Hematopoietic multipotent progenitor cell (in vitro differentiated cells): Measurements from ENCODE around the gene TCOF1. TPM values are rescaled to one million over a fixed set of nuclear protein-coding genes. Genes with fewer than 3 reads are reported as not detected.

Source experiments
- DNase-seq, 3 donors: peaks; one replicate each; pipeline ENCODE4 v3.0.0-alpha.2; 2011 to 2015; ENCODE audit warnings: low read depth in 2 of 3, low spot score in 2 of 3
- total RNA-seq: library from RNA; depleted of rRNA; stranded (reverse); fragments of >200 nt; gene quantifications from one replicate; pipeline ENCODE4 v1.2.3, GENCODE V29; 2012

TCOF1 gene
- total RNA-seq, 1 donor: 25.6 TPM

GRCh38 chr5:150322202-150322601, 35.3 kb upstream of the TCOF1 start:
- DNase-seq: no peak

DNA sequence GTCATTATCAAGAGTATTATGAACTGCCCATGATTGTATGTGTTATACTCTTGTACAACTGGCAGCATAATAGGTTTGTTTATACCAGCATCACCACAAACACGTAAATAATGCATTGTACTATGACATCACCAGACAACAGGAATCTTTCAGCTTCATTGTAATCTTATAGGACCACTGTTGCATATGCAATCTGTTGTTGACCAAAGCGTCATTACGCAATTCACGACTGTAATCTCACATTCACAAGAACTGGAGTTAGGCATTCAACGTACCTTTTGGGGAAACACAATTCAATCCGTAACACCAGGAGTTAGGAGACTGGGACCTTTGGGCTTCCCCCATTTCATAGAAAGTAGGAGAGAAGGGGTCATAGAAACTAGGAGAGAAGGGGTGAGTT, 34.4 kb upstream of the TCOF1 start:
- no peak for DNase-seq

DNA sequence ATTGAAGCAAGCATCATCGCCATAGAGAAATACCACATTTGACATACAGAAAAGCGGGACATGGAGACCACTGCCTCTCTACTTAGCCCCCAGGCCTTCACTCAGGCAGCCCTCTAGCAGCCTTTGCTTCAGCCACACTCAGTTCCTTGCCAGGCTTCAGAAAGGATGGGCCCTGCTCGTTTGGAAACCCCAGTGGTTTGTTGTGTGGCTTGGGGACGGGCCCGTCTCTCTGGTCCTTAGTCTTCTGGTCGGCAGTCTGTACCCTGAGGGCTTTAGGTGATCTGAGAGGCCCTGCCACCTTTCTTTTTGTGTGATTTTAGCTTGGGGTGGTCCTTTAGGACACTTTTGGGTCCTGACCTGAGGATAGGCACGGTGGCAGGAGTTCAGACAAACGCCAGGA, 33.7 kb upstream of the TCOF1 start:
- no peak for DNase-seq

DNA sequence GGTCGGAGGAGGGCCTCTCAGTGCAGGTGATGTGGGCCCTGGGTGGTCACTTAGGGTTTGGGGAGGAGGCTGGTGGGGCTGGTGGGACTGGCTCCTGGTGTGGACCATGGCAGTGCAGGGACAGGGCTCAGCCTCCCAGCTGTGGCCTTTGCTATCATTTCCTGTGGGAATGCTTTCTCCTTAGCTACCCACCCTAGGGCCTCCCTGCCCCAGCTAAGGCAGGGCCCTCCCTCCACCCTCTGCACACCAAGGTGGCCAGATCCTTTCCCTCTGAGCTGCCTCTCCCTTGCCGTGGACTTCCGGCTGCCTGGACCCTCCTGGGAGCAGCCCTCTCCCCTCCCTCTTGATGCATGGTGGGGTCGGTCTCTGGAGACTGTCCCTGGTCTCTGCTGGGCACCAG, 32.1 kb upstream of the TCOF1 start:
- no peak for DNase-seq

DNA sequence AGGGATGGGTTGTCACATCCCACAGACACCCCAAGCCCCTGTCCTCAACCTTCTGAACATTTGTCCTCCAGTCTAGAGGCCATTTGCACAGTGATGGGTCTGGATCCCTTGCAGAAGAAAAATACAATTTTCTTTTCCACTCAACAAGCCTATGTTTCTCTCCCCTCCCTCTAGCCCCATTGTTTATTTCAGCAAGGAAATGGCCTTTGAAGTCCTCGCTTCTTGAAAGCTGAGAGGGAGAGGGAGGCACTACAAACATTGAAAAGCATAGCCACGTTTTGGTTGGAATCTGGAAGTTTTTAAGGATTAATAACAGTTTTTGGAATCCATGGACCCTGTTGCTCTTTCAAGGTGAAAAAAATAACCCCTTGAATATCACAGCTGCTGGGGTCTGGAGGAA, 30.8 kb upstream of the TCOF1 start:
- DNase-seq: no peak

GRCh38 chr5:150327139-150327538, 30.4 kb upstream of the TCOF1 start:
- DNase-seq: no peak

DNA sequence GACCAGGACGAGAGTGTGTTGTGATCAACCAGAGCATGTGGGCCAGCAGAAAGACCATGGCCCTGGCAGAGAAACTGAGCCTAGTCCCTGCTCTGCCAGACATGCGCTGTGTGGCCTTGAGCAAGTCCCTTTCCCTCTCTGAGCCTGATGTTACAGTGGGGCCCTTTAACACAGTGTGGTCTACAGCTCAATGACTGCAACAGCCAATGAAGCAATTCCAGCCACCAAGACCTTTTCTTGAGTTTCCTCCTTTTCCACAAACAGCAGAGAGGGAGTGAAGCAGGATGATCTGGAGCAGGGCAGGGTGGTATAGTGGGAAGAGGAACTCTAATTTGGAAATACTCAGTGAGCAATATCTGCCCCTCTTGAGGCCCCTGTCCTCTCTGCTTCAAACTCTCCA, 29.0 kb upstream of the TCOF1 start:
- no peak for DNase-seq

GRCh38 chr5:150329038-150329437, 28.5 kb upstream of the TCOF1 start:
- DNase-seq: no peak

DNA sequence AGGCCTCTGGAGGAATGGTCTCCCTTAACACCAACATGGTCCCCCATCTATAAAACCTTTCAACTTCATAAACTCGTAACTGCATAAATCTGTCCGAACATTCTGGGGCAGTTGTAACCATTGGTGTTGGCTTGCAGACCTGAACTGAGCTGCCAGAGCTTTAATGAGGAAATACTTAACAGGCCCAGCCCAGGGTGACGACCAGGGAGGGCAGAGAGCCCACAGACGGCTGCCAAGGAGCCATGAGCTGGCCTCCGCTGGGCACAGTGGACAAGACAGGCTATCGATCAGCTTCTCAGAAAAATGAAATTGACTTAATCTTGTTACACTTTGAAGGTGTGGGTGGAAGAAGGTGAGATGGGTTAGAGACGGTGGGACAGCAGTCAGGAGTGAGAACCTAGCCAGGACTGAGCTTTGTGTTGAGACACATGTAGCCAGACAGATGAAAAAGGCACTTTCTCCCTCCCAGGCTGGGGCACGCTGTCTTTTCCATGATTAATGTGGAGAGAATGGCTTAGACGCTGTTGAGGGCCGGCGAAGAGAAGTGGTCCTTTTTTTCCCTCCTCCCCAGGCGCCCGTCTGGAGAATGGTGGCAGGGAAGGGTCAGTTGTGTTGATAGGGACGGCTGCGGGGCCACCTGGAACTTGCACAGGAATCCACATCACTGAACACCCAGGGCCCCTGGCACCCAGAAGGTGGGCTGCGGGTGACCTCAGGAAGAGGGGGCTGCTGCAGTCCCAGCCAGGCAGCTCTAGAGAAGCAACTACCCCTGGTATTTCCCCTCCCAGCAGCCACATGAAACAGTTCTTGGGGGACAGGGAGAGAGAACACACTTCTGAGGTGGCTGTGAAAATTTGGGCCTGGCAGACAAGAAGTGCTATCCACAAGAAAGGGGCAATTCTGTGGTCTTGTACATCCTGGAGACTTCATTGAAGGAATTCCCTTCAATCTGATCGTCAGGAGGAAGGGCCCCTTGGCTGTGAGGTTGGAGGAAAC, 27.3 kb upstream of the TCOF1 start:
- DNase-seq: no peak

DNA sequence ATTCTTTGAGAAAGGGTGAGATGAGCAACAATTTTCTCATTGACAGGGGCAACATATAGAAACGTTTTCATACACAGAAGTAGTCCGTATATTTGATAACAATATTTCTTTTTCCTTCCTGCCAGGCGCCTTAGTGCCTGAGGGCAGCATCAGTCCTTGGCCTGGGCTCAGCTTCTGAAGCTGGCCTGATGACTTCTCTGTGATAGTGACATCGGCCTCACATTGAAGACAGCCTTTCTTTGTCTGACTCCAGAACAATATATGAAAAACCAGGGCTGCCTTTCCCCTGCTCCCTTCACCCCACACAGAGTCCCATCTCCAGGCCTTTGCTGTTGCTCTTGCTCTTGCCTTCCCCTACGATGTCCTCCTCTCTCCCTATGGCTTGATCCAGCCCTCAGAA, 24.1 kb upstream of the TCOF1 start:
- DNase-seq: no peak

DNA sequence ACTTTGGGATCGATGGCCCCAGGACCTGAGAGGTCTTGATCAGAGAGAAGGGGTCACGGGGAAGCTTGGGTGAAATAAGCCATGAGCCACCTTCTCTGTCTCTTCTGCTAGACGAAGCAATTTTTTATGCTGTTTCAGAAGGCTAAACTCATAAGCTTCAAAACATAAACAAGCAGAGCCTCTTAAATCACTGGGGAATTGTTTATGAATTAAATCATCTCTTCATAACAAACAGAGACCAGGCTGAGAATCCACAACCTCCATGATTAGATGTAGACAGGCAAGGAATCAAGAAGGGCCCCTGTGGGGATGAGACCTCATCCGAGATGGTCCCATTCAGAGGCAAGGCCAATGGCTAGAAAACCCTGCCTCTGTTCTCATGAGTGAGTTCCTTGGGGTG, 21.7 kb upstream of the TCOF1 start:
- DNase-seq: no peak

DNA sequence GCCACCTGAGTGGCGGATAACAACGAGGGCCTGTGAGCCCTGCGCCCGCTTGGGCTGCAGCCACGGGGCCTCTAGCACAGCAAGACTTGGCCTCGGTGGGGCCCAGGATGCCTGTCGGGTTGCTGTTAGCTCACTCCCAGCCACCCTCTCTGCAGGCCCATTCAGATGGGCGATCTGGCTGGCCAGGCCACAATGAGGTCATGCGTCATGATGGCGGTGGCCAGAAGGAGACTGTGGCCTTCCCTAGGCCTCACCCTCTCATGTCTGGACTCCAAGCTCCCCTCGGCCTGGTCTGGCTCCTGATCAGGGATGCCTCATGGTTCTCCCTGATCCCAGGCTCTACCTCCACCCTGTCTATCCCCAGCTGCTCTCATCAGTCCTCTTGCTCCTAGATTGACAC, 19.0 kb upstream of the TCOF1 start:
- no peak for DNase-seq

GRCh38 chr5:150339165-150339564, 18.3 kb upstream of the TCOF1 start:
- DNase-seq: no peak

- DNase-seq: no peak
Measured at GRCh38 chr5:150339841-150340240, 17.7 kb upstream of the TCOF1 start.

DNA sequence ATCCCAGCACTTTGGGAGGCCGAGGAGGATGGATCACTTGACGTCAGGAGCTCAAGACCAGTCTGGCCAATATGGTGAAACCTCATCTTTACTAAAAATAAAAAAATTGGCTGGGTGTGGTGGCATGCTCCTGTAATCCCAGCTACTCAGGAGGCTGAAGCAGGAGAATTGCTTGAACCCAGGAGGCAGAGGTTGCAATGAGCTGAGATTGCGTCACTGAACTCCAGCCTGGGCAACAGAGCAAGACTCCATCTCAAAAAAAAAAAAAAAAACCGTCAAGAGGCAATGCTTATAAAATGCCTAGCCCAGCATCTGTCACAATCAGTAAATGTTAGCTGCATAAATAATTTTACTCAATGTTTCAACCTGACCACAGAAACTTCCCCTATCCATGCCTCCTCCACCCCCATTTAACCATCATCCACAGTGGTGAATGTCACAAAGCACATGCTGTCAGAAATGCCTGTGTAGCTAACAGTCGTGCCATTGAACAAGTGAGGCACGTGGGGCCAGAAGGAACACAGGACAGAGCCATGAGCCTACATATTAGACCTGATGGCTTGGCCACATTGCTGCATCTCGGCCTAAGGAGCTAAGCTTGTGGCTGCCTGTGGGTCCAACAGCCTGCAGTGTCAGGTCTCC, 16.8 kb upstream of the TCOF1 start:
- DNase-seq: peak in 1 of 3 donors; percentile 42

DNA sequence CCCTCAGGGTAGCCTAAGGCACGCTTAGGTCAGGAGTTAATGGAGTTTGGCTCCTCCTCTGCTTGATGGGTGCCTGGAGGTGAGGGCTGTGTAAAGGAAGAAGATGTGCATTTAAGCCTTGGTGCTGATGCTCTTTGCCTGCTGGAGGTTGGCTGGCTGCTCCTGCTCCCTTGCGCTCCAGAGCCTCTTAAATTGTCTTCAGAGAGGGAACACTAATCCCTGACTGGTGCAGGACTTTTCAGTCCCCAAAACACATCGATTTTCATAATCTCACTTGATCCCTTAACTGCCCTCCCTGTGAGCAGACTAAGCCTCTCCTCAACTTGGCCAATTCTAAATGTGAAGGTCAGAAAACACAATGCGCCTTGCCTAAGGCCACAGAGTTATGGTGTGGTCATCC, 16.2 kb upstream of the TCOF1 start:
- DNase-seq: no peak

- DNase-seq: no peak
Measured at GRCh38 chr5:150341989-150342388, 15.5 kb upstream of the TCOF1 start.

DNA sequence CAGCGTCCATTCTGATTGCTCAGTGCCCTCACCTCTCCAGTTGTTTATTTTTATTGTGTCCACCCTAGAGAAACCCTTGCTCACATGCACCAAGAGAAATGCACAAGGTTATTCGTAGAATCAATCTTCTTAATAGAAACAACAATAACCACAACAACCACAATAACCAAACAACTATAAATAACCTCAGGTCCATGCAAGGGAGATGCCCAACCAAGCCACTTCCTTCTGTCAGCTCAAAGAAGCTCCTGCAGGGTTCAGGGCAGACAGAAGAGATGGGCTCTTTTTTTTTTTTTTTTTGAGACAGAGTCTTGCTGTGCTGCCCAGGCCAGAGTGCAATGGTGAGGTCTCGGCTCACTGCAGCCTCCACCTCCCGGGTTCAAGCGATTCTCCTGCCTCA, 14.9 kb upstream of the TCOF1 start:
- DNase-seq: no peak

DNA sequence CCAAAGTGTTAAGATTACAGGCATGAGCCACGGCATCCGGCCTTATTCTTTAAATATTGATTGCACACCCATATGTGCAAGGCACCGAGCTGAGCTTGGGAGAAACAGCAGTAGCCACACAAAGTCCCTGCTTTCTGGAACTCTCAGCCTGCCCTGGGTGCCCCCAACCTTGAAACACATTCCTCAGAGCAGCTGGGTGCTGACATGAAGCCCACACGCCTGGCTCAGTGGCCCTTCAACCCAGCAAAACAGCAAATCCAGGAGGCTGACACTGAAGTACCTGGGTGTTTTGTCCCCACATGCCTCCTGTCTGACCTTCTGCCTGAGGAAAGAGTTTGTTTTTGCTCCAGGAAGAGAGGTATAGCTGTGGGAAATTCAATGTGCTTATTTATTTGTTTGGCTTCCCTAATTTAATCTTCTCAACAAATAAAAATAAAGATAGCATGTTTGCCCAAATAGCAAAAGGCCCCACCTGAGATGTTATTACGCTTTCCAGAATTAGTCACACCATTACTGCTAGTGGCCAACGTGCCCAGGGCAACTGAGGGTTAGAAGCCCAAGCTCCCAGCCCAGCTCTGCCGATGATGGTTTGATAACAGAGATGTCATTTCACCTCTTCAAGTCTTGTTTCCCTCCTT, 13.4 kb upstream of the TCOF1 start:
- DNase-seq: no peak

GRCh38 chr5:150345716-150346115, 11.8 kb upstream of the TCOF1 start:
- DNase-seq: no peak

GRCh38 chr5:150346592-150346991, 10.9 kb upstream of the TCOF1 start:
- DNase-seq: no peak

GRCh38 chr5:150347003-150347402, 10.5 kb upstream of the TCOF1 start:
- no peak for DNase-seq
